ENCODE measurements around the gene KIF13A.
"Not testable (repeated sequence)": the region's sequence is repeated elsewhere in the genome, so short reads cannot be mapped to it uniquely, and the experiment has no call there.

The KIF13A gene

GRCh38 chr6:17968876-17969275, 18.6 kb downstream of the KIF13A start:
- no peak for DNase-seq (ENCODE audit: low spot score)

GRCh38 chr6:17967668-17968518, 19.5 kb downstream of the KIF13A start:
- DNase-seq (ENCODE audit: low spot score): peak; percentile 87

GRCh38 chr6:17966451-17966850, 21.0 kb downstream of the KIF13A start:
- no peak for DNase-seq (ENCODE audit: low spot score)

GRCh38 chr6:17965397-17965796, 22.0 kb downstream of the KIF13A start:
- no peak for DNase-seq (ENCODE audit: low spot score)

GRCh38 chr6:17964633-17965032, 22.8 kb downstream of the KIF13A start:
- DNase-seq (ENCODE audit: low spot score): no peak

- DNase-seq (ENCODE audit: low spot score): peak; percentile 57
Measured at GRCh38 chr6:17962436-17963031, 24.9 kb downstream of the KIF13A start.

- no peak for DNase-seq (ENCODE audit: low spot score)
Measured at GRCh38 chr6:17959302-17959701, 28.1 kb downstream of the KIF13A start.

GRCh38 chr6:17957904-17958620, 29.4 kb downstream of the KIF13A start:
- DNase-seq (ENCODE audit: low spot score): no peak

- DNase-seq (ENCODE audit: low spot score): no peak
Measured at GRCh38 chr6:17957498-17957897, 29.9 kb downstream of the KIF13A start.

GRCh38 chr6:17957086-17957485, 30.3 kb downstream of the KIF13A start:
- no peak for DNase-seq (ENCODE audit: low spot score)

GRCh38 chr6:17950095-17950494, 37.3 kb downstream of the KIF13A start:
- DNase-seq (ENCODE audit: low spot score): no peak

- no peak for DNase-seq (ENCODE audit: low spot score)
Measured at GRCh38 chr6:17949168-17949567, 38.3 kb downstream of the KIF13A start.

- DNase-seq (ENCODE audit: low spot score): no peak
Measured at GRCh38 chr6:17948725-17949124, 38.7 kb downstream of the KIF13A start.

GRCh38 chr6:17947574-17947973, 39.9 kb downstream of the KIF13A start:
- not testable (repeated sequence) for DNase-seq (ENCODE audit: low spot score)

GRCh38 chr6:17945575-17945974, 41.9 kb downstream of the KIF13A start:
- DNase-seq (ENCODE audit: low spot score): no peak

- DNase-seq (ENCODE audit: low spot score): no peak
Measured at GRCh38 chr6:17945111-17945510, 42.3 kb downstream of the KIF13A start.

GRCh38 chr6:17941318-17941717, 46.1 kb downstream of the KIF13A start:
- DNase-seq (ENCODE audit: low spot score): no peak

- no peak for DNase-seq (ENCODE audit: low spot score)
Measured at GRCh38 chr6:17940151-17940792, 47.2 kb downstream of the KIF13A start.

- DNase-seq (ENCODE audit: low spot score): no peak
Measured at GRCh38 chr6:17938901-17939300, 48.5 kb downstream of the KIF13A start.

GRCh38 chr6:17935188-17936149, 52.0 kb downstream of the KIF13A start:
- DNase-seq (ENCODE audit: low spot score): no peak

GRCh38 chr6:17933716-17934115, 53.7 kb downstream of the KIF13A start:
- DNase-seq (ENCODE audit: low spot score): no peak

Data from cerebellar cortex (tissue), 1 donor.